NCI-H2029 treated with DMSO at 0.1 percent for 48 hours (cell line): ENCODE data around the gene HLA-DRB1.
"Not testable (repeated sequence)": the region's sequence is repeated elsewhere in the genome, so short reads cannot be mapped to it uniquely, and the experiment has no call there.

ENCODE experiments used
- DNase-seq: peaks from one replicate; lab custom pipeline; 2025; lab: John Stamatoyannopoulos, UW

Gene HLA-DRB1

GRCh38 chr6:32558426-32559057, 31.1 kb downstream of the HLA-DRB1 start:
- no peak for DNase-seq

GRCh38 chr6:32554116-32554965, 35.3 kb downstream of the HLA-DRB1 start:
- peak; percentile 2 for DNase-seq

- DNase-seq: no peak
These were observed 36.5 kb downstream of the HLA-DRB1 start for GRCh38 chr6:32553037-32553742.

GRCh38 chr6:32551410-32551809, 38.2 kb downstream of the HLA-DRB1 start:
- no peak for DNase-seq

- DNase-seq: no peak
These were observed 49.8 kb downstream of the HLA-DRB1 start for GRCh38 chr6:32539839-32540238.

- DNase-seq: not testable (repeated sequence)
These were observed 59.2 kb downstream of the HLA-DRB1 start for GRCh38 chr6:32530431-32530793.

- no peak for DNase-seq
These were observed 59.8 kb downstream of the HLA-DRB1 start, which contains the start of gene HLA-DRB5 for GRCh38 chr6:32529697-32530430. Gene HLA-DRB5, minus strand, starts transcription at chr6:32530287. Its CDS starts 63 bp downstream, at chr6:32530224.
